ENCODE data around the gene TP53I13. TPM values are rescaled to one million over a fixed set of nuclear protein-coding genes. Genes with fewer than 3 reads are reported as not detected.

The TP53I13 gene
- total RNA-seq, 1 donor from 2014 or later = 31.7 TPM

DNA sequence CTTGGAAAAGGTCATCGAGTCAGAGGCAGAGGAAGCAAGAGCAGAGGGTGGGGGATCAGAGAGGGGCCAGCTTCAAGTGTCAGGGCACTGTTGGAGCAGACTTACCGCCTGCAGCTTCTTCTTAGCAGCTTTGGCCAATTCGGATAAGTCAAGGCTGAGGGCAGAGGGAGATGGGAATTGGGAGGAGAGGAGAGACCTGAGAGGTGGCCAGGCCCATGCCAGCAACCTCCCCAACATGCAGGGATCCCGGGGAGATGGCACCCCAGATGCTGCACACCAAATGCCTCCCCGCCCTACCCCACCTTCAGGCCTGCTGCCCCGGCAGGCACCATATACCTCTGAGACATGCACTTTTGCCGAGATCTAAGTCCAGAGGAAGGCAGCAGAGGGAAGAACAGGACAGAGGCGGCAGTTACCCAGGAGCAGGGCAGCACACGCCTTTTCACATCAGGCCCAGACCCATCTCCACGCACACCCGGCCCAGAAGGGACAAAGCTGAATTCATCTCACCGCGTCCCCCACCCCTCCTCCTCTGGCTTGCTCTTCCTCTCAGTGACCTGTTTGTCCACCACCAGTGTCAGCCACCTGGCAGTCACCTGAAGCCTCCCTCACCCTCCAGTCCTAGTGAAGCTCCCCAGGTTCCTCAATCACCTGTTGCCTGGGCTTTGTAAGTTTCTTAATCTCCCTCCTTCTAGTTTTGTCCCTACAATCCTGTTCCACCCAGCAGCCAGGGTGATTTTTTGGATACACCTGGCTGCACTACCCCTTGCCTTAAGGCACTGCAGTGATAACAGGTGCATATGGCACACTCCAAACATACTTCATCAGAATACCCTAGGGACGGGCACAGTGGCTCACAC lies 10.4 kb downstream of the TP53I13 start:
- H3K9me3 Mint-ChIP-seq (ENCODE audit: unreplicated experiment) = no peaks in the 10 kb centered on the region
- H3K36me3 ChIP-seq (ENCODE audit: insufficient read depth, low read length) = peaks cover 2% of the 10 kb centered on the region
- no peaks in the 10 kb centered on the region for H3K27me3 ChIP-seq (ENCODE audit: insufficient read depth, low read length)
- peaks cover 14% of the 10 kb centered on the region for H3K36me3 Mint-ChIP-seq (ENCODE audit: low read depth, unreplicated experiment)
- no peak overlapping the region for H3K27ac ChIP-seq (ENCODE audit: low read depth, low read length)
- H3K4me1 Mint-ChIP-seq (ENCODE audit: low read depth, unreplicated experiment) = peaks cover 4% of the 10 kb centered on the region
- H3K9ac ChIP-seq (ENCODE audit: low read length) = no peak overlapping the region
- FAIRE-seq (no peak), DNase-seq (ENCODE audit: low read depth) (no peak)
- no peak overlapping the region for H3K4me2 ChIP-seq (ENCODE audit: low read length)
- peaks cover 53% of the 10 kb centered on the region for H4K20me1 ChIP-seq (ENCODE audit: insufficient read depth, low read length)
- H3K4me3 Mint-ChIP-seq (ENCODE audit: unreplicated experiment) = no peak overlapping the region
- H3K27me3 Mint-ChIP-seq (ENCODE audit: low read depth, unreplicated experiment) = no peaks in the 10 kb centered on the region
- peaks cover 20% of the 10 kb centered on the region for H3K79me2 ChIP-seq (ENCODE audit: insufficient read depth, low read length)
- peaks cover 8% of the 10 kb centered on the region for H3K4me1 ChIP-seq (ENCODE audit: insufficient read depth, low read length)
- no peak overlapping the region for H3K27ac Mint-ChIP-seq (ENCODE audit: unreplicated experiment)
- TF ChIP-seq EZH2 (IDR thresholded peaks at IDR 0.05; ENCODE audit: insufficient read depth, low read length) = no peak
- TF ChIP-seq, protein P1, sequence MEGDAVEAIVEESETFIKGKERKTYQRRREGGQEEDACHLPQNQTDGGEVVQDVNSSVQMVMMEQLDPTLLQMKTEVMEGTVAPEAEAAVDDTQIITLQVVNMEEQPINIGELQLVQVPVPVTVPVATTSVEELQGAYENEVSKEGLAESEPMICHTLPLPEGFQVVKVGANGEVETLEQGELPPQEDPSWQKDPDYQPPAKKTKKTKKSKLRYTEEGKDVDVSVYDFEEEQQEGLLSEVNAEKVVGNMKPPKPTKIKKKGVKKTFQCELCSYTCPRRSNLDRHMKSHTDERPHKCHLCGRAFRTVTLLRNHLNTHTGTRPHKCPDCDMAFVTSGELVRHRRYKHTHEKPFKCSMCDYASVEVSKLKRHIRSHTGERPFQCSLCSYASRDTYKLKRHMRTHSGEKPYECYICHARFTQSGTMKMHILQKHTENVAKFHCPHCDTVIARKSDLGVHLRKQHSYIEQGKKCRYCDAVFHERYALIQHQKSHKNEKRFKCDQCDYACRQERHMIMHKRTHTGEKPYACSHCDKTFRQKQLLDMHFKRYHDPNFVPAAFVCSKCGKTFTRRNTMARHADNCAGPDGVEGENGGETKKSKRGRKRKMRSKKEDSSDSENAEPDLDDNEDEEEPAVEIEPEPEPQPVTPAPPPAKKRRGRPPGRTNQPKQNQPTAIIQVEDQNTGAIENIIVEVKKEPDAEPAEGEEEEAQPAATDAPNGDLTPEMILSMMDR (IDR thresholded peaks at IDR 0.05; ENCODE audit: insufficient read depth, low read depth, low read length) = no peak
- no peak overlapping the region for H2AFZ ChIP-seq (ENCODE audit: low read depth, low read length)
- no peak overlapping the region for H3K4me3 ChIP-seq (ENCODE audit: insufficient read depth, low read depth, low read length)
- H3K9me3 ChIP-seq (ENCODE audit: insufficient read depth, low read depth, low read length) = no peaks in the 10 kb centered on the region

DNA sequence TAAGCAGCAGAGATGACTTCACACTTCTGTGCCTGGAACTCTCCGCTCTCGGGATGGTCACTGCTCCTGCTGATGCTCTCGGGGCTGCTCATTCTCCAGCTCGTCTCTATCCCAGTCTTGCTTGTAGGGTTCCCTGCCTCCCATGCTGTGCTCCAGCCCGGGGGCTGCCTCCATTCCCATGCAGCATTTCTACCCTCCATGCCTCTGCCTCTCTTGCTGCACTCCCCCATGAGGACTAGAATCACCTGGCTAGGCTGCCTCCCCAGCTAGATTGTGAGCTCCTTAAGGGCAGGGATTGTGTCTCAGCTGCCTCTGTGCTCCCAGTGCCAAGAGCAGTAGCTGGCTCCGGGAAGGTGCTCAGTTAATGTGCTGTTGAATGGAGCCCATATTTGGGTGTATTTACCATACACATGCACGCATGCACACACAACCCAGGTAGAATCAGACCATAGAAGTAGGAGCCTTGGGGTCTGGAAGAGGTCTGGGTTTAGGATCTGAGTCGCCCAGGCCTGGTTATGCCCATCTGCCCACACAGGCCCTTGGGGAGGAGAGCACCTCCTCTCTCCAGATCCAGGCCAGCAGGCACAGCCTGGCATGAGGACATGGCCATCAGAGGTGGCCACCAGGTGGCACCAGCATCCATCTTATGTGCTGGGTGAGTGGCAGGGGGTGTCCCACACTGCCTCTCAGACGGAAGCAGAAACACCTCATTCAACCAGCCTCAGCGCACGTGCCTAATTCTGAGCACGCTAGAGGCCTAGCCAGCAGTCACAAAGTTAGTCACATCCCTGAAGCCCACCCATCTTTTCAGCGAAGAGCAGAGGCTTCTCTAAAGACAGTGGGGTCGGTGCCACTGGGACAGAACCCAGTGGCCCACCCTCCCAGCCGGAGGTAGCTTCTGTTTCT lies 11.6 kb downstream of the TP53I13 start:
- peaks cover 33% of the 10 kb centered on the region for H3K79me2 ChIP-seq (ENCODE audit: insufficient read depth, low read length)
- Mint-ChIP-seq H3K27ac (ENCODE audit: unreplicated experiment) (peak overlapping the region; percentile 87), H3K36me3 (ENCODE audit: low read depth, unreplicated experiment) (peaks cover 14% of the 10 kb centered on the region), H3K4me1 (ENCODE audit: low read depth, unreplicated experiment) (peaks cover 13% of the 10 kb centered on the region), H3K4me3 (ENCODE audit: unreplicated experiment) (no peak overlapping the region), H3K27me3 (ENCODE audit: low read depth, unreplicated experiment) (no peaks in the 10 kb centered on the region), H3K9me3 (ENCODE audit: unreplicated experiment) (no peaks in the 10 kb centered on the region)
- H3K4me2 ChIP-seq (ENCODE audit: low read length) = no peak overlapping the region
- H3K9me3 ChIP-seq (ENCODE audit: insufficient read depth, low read depth, low read length) = no peaks in the 10 kb centered on the region
- peak; percentile 52 for DNase-seq (ENCODE audit: low read depth)
- TF ChIP-seq, protein P1 (IDR thresholded peaks at IDR 0.05; ENCODE audit: insufficient read depth, low read depth, low read length) = peak; percentile 85
- TF ChIP-seq EZH2 (IDR thresholded peaks at IDR 0.05; ENCODE audit: insufficient read depth, low read length) = no peak
- FAIRE-seq = peak; percentile 13
- peaks cover 53% of the 10 kb centered on the region for H4K20me1 ChIP-seq (ENCODE audit: insufficient read depth, low read length)
- no peak overlapping the region for H2AFZ ChIP-seq (ENCODE audit: low read depth, low read length)
- H3K9ac ChIP-seq (ENCODE audit: low read length) = no peak overlapping the region
- no peak overlapping the region for H3K4me3 ChIP-seq (ENCODE audit: insufficient read depth, low read depth, low read length)
- no peak overlapping the region for H3K27ac ChIP-seq (ENCODE audit: low read depth, low read length)
- peaks cover 2% of the 10 kb centered on the region for H3K36me3 ChIP-seq (ENCODE audit: insufficient read depth, low read length)
- no peaks in the 10 kb centered on the region for H3K27me3 ChIP-seq (ENCODE audit: insufficient read depth, low read length)
- H3K4me1 ChIP-seq (ENCODE audit: insufficient read depth, low read length) = peaks cover 21% of the 10 kb centered on the region

Data from astrocyte (in vitro differentiated cells and primary cell).